PFSK-1 (cell line): Measurements from ENCODE around the gene TLR5.

ENCODE experiments used
- POLR2AphosphoS5 ChIP-seq: IDR thresholded peaks from 2 replicates; pipeline ENCODE4 v1.6.1; 2012; ENCODE audit warnings: low read depth, mild to moderate bottlenecking, control low read depth, low read length, moderate library complexity
- SIN3A ChIP-seq: IDR thresholded peaks from 2 replicates; pipeline ENCODE4 v1.6.1; 2012; ENCODE audit warnings: mild to moderate bottlenecking, low read length, moderate library complexity, borderline replicate concordance; ENCODE audit not compliant: insufficient read depth
- TAF1 ChIP-seq: IDR thresholded peaks from 2 replicates; pipeline ENCODE4 v1.6.1; 2012; ENCODE audit warnings: low read length, control low read depth, borderline replicate concordance; ENCODE audit not compliant: insufficient read depth
- TF ChIP-seq, protein P1 (sequence below), 2 experiments: IDR thresholded peaks; 2 replicates each; pipeline versions ENCODE4 v1.6.1 to v1.8.0; 2011 to 2012; ENCODE audit warnings: low read depth in 2 of 2, low read length in 2 of 2, control low read depth in 1 of 2, inconsistent platforms in 1 of 2, mild to moderate bottlenecking in 1 of 2, moderate library complexity in 1 of 2; ENCODE audit not compliant: insufficient read depth in 1 of 2

DNA sequence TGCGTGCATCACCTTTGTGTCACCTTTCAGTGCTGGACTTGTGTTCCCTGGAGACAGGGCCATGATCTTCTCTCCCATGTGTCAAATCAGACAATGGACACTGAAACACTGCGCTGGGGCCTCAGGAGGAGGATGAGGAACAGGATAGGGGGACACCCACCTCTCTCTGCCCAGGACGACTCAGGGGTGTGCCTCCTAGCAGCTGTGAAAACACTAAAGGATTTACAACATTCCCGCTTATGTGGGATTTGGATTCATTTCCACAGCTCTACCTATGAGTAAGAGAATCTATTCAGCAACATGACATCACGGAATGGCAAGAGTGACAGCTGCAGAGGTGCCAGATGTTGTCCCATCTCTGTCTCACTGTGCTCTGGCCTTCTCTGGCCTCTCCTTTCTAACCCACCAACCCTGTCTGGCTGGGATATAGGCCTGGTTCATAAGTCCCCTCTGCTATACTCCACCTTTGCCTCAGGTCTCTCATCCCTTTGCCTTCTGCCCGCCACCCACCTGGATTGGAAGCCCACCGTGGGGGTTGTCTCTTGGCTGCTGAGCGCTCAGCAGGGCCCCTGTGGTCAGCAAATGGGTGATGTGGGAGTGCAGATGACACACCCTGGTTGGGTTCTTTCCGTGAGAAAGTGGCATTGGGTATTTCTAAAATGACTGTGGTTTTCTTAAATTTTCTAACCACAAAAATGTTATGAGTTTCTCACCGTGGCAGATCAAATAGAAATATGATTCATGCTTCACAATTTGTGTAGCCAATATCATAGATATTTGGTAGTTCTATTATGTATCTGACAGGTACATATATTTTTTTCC, 47.1 kb upstream of the TLR5 start:
- TF ChIP-seq TAF1 (no peak), POLR2AphosphoS5 (no peak), SIN3A (no peak)
- TF ChIP-seq, protein P1, sequence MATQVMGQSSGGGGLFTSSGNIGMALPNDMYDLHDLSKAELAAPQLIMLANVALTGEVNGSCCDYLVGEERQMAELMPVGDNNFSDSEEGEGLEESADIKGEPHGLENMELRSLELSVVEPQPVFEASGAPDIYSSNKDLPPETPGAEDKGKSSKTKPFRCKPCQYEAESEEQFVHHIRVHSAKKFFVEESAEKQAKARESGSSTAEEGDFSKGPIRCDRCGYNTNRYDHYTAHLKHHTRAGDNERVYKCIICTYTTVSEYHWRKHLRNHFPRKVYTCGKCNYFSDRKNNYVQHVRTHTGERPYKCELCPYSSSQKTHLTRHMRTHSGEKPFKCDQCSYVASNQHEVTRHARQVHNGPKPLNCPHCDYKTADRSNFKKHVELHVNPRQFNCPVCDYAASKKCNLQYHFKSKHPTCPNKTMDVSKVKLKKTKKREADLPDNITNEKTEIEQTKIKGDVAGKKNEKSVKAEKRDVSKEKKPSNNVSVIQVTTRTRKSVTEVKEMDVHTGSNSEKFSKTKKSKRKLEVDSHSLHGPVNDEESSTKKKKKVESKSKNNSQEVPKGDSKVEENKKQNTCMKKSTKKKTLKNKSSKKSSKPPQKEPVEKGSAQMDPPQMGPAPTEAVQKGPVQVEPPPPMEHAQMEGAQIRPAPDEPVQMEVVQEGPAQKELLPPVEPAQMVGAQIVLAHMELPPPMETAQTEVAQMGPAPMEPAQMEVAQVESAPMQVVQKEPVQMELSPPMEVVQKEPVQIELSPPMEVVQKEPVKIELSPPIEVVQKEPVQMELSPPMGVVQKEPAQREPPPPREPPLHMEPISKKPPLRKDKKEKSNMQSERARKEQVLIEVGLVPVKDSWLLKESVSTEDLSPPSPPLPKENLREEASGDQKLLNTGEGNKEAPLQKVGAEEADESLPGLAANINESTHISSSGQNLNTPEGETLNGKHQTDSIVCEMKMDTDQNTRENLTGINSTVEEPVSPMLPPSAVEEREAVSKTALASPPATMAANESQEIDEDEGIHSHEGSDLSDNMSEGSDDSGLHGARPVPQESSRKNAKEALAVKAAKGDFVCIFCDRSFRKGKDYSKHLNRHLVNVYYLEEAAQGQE (IDR thresholded peaks at IDR 0.05; ENCODE audit: insufficient read depth in 1 of 2, low read depth in 2 of 2, low read length in 2 of 2), result no peak
